B cell (primary cell): ENCODE measurements around the gene MMP23B. TPM values are rescaled to one million over a fixed set of nuclear protein-coding genes. Genes with fewer than 3 reads are reported as not detected.

ENCODE experiments used
- ATAC-seq: fragments of 200-7000 bp; cut with Tn5 transposase; one replicate; pipeline ENCODE4 v1.10.0; 2021; ENCODE audit warnings: low read depth, mild to moderate bottlenecking, moderate number of reproducible peaks, moderate library complexity
- CTCF ChIA-PET: fragments of 350-600 bp; sonication (Branson Sonifier 250); formaldehyde crosslinking; loops from one replicate; lab custom pipeline; 2021; ENCODE audit warnings: antibody characterized with exemption, inconsistent platforms; lab: Charles Lee
- POLR2A ChIA-PET: fragments of 350-600 bp; sonication (Branson Sonifier 250); formaldehyde crosslinking; loops from one replicate; lab custom pipeline; 2021; ENCODE audit warnings: antibody characterized with exemption; lab: Charles Lee
- DNase-seq: peaks from one replicate; pipeline ENCODE4 v3.0.0; 2013
- H2AFZ ChIP-seq: 2 replicates; pipeline ENCODE4 v1.6.1; 2012; ENCODE audit warnings: mild to moderate bottlenecking, low read depth, low read length; ENCODE audit not compliant: insufficient read depth, poor library complexity, severe bottlenecking
- H3K27ac ChIP-seq, 2 donors: 1 replicate in 1 of 2; 2 replicates in 1 of 2; pipeline ENCODE4 v1.5.1; 2012 to 2013; ENCODE audit warnings: low read length in 2 of 2, mild to moderate bottlenecking in 2 of 2, moderate library complexity in 1 of 2
- H3K27me3 ChIP-seq, 4 experiments: fragments of 200-600 bp in 1 of 4; sonication (generic) in 1 of 4; replicated peaks in 1 of 4; 1 replicate in 2 of 4; 2 replicates in 2 of 4; pipeline versions ENCODE4 v1.6.1 to v1.7.0; 2013 to 2016; ENCODE audit warnings: low read length in 3 of 4, mild to moderate bottlenecking in 2 of 4, mixed read lengths in 1 of 4, moderate library complexity in 1 of 4; ENCODE audit not compliant: insufficient read depth in 4 of 4, control insufficient read depth in 3 of 4; ENCODE audit errors: control extremely low read depth in 1 of 4
- H3K36me3 ChIP-seq, 2 experiments: replicated peaks in 1 of 2; 1 replicate in 1 of 2; 2 replicates in 1 of 2; pipeline versions ENCODE4 v1.6.1 to v1.7.1; 2013; ENCODE audit warnings: low read length in 1 of 2; ENCODE audit not compliant: insufficient read depth in 2 of 2, control insufficient read depth in 1 of 2; ENCODE audit errors: control extremely low read depth in 1 of 2, extremely low read depth in 1 of 2
- H3K4me1 ChIP-seq, 2 donors: fragments of 200-600 bp in 1 of 2; sonication (generic) in 1 of 2; 1 replicate in 1 of 2; 2 replicates in 1 of 2; pipeline versions ENCODE4 v1.5.1 to v1.6.1; 2013 to 2017; ENCODE audit warnings: low read length in 2 of 2; ENCODE audit not compliant: control insufficient read depth in 2 of 2, insufficient read depth in 2 of 2
- H3K4me2 ChIP-seq: replicated peaks from 2 replicates; pipeline ENCODE3; 2012; ENCODE audit warnings: mild to moderate bottlenecking, low read depth, low read length; ENCODE audit not compliant: poor library complexity, severe bottlenecking
- H3K4me3 ChIP-seq, 5 experiments: fragments of 200-600 bp in 1 of 5; sonication (generic) in 1 of 5; 1 replicate in 3 of 5; 2 replicates in 2 of 5; pipeline versions ENCODE4 v1.5.1 to v1.7.0; 2011 to 2016; ENCODE audit warnings: low read length in 4 of 5, mild to moderate bottlenecking in 4 of 5, low read depth in 2 of 5, control low read depth in 1 of 5, moderate library complexity in 1 of 5; ENCODE audit not compliant: insufficient read depth in 1 of 5; ENCODE audit errors: control extremely low read depth in 1 of 5, extremely low read depth in 1 of 5
- H3K79me2 ChIP-seq: fragments of 200-600 bp; sonication (generic); one replicate; pipeline ENCODE4 v1.6.0; 2016; ENCODE audit warnings: low read length; ENCODE audit not compliant: control insufficient read depth, insufficient read depth
- H3K9ac ChIP-seq: fragments of 200-600 bp; sonication (generic); 2 replicates; pipeline ENCODE4 v1.6.1; 2017; ENCODE audit warnings: mild to moderate bottlenecking, low read length, moderate library complexity
- H3K9me3 ChIP-seq, 3 donors: one replicate each; pipeline versions ENCODE4 v1.6.1 to v1.7.1; 2013; ENCODE audit warnings: low read length in 2 of 3; ENCODE audit not compliant: control insufficient read depth in 2 of 3, insufficient read depth in 1 of 3; ENCODE audit errors: control extremely low read depth in 1 of 3
- H4K20me1 ChIP-seq: 2 replicates; pipeline ENCODE4 v1.6.0; 2012; ENCODE audit warnings: mild to moderate bottlenecking, low read length; ENCODE audit not compliant: insufficient read depth, control insufficient read depth, poor library complexity, severe bottlenecking
- H3K27ac Mint-ChIP-seq: one replicate; pipeline ENCODE4 v1.8.0; 2021; ENCODE audit warnings: mixed read lengths
- H3K27me3 Mint-ChIP-seq: one replicate; pipeline ENCODE4 v1.8.0; 2021; ENCODE audit warnings: mixed read lengths
- H3K4me1 Mint-ChIP-seq: one replicate; pipeline ENCODE4 v1.8.0; 2021; ENCODE audit warnings: mixed read lengths
- H3K4me3 Mint-ChIP-seq: one replicate; pipeline ENCODE4 v1.8.0; 2021; ENCODE audit warnings: mixed read lengths
- H3K9me3 Mint-ChIP-seq: one replicate; pipeline ENCODE4 v1.8.0; 2022; ENCODE audit warnings: mixed read lengths; ENCODE audit not compliant: insufficient read depth
- EZH2 ChIP-seq: IDR thresholded peaks from 2 replicates; pipeline ENCODE4 v1.6.1; 2012; ENCODE audit warnings: borderline replicate concordance, low read depth, mild to moderate bottlenecking, moderate library complexity, low read length; ENCODE audit not compliant: insufficient read depth, poor library complexity, severe bottlenecking
- WGBS: methylation state at CpG from one replicate; pipeline ENCODE4 v1.1.5; 2013; ENCODE audit warnings: missing lambda C conversion rate; ENCODE audit not compliant: insufficient coverage; 5-methylcytosine and 5-hydroxymethylcytosine counted together
- intact Hi-C: fragments of 100-400 bp; cut with micrococcal nuclease; formaldehyde crosslinking; loops from one replicate; pipeline ENCODE4 v1.10.0; 2022
- polyA plus RNA-seq: library from polyadenylated mRNA; depleted of rRNA; stranded (reverse); fragments of >200 nt; gene quantifications from 2 replicates; pipeline ENCODE4 v1.2.3, GENCODE V29; 2012
- total RNA-seq, 2 donors: library from RNA; stranded (reverse); fragments of 120-200 nt in 1 of 2; gene quantifications; 1 replicate in 1 of 2; 2 replicates in 1 of 2; pipeline versions ENCODE4 v1.2.3 to v1.2.4, GENCODE V29; 2013 to 2022
- TF ChIP-seq, protein P1 (sequence below): fragments of 200-600 bp; IDR thresholded peaks from one replicate; pipeline ENCODE4 v1.8.0; 2022; ENCODE audit warnings: antibody characterized with exemption, mild to moderate bottlenecking

Gene MMP23B
- total and polyA plus RNA-seq, 2 donors (not counting 1 experiment from before 2014, with no cell fraction given), result 1.0 to 1.7 TPM

- Histone ChIP-seq H3K4me2 (no peak overlapping the region), H3K79me2 (peaks cover 4% of the 10 kb centered on the region), H4K20me1 (peaks cover 10% of the 10 kb centered on the region), H3K9ac (no peak overlapping the region), H3K36me3 (no peaks in the 10 kb centered on the region), H3K27ac (no peak overlapping the region), H3K27me3 (no peaks in the 10 kb centered on the region), H3K9me3 (no peaks in the 10 kb centered on the region), H2AFZ (no peak overlapping the region), H3K4me3 (no peak overlapping the region), H3K4me1 (peaks cover 0 to 4% of the 10 kb centered on the region in 2 donors)
- no peaks in the 10 kb centered on the region for H3K27me3 Mint-ChIP-seq
- no peak overlapping the region for H3K27ac Mint-ChIP-seq
- no peak overlapping the region for H3K4me3 Mint-ChIP-seq
- intact Hi-C loops, result no loop called here
- DNase-seq, result no peak
- H3K9me3 Mint-ChIP-seq, result no peaks in the 10 kb centered on the region
- peaks cover 2% of the 10 kb centered on the region for H3K4me1 Mint-ChIP-seq
- ChIA-PET POLR2A (no interaction called here), CTCF (no interaction called here)
- 97% methylated on average over 50 of the region's 51 CpGs for WGBS
- TF ChIP-seq EZH2, result no peak
- TF ChIP-seq, protein P1, sequence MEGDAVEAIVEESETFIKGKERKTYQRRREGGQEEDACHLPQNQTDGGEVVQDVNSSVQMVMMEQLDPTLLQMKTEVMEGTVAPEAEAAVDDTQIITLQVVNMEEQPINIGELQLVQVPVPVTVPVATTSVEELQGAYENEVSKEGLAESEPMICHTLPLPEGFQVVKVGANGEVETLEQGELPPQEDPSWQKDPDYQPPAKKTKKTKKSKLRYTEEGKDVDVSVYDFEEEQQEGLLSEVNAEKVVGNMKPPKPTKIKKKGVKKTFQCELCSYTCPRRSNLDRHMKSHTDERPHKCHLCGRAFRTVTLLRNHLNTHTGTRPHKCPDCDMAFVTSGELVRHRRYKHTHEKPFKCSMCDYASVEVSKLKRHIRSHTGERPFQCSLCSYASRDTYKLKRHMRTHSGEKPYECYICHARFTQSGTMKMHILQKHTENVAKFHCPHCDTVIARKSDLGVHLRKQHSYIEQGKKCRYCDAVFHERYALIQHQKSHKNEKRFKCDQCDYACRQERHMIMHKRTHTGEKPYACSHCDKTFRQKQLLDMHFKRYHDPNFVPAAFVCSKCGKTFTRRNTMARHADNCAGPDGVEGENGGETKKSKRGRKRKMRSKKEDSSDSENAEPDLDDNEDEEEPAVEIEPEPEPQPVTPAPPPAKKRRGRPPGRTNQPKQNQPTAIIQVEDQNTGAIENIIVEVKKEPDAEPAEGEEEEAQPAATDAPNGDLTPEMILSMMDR, result no peak
- no peak for ATAC-seq
Measured at GRCh38 chr1:1623631-1624442, 8.1 kb upstream of the MMP23B start.
